ENCODE measurements around the gene SSR3.
A peak's percentile ranks its signal among the peaks of the same experiment; 100 is the strongest.
"Not testable (repeated sequence)": the region's sequence is repeated elsewhere in the genome, so short reads cannot be mapped to it uniquely, and the experiment has no call there.

The SSR3 gene

GRCh38 chr3:156554842-156555687, at the start of gene SSR3:
TSS of gene SSR3 (minus strand) at chr3:156555117. CDS start at chr3:156555089, 28 bp downstream.
- peak; percentile 99 for DNase-seq

GRCh38 chr3:156604064-156604641, 49.2 kb upstream of the SSR3 start:
- DNase-seq: no peak

- DNase-seq: no peak
Observed at GRCh38 chr3:156603379-156604017, 48.6 kb upstream of the SSR3 start.

- DNase-seq: no peak
Observed at GRCh38 chr3:156602424-156602823, 47.5 kb upstream of the SSR3 start.

DNA sequence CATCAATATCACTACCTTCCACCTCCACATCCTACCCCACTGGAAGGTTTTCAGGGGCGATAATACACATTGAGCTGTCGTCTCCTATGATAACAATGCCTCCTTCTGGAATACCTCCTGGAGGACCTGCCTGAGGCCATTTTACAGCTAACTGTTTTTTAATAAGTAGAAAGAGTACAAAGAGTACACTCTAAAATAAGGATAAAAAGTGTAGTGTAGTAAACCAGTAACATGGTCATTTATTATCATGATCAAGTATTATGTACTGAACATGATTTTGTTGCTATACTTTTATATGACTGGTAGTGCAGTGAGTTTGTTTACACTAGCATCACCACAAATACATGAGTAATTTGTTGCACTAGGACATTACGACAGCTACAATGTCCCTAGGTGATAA, 46.6 kb upstream of the SSR3 start:
- no peak for DNase-seq

GRCh38 chr3:156600834-156601233, 45.9 kb upstream of the SSR3 start:
- no peak for DNase-seq

GRCh38 chr3:156599089-156599874, 44.4 kb upstream of the SSR3 start:
- no peak for DNase-seq

GRCh38 chr3:156598413-156598812, 43.5 kb upstream of the SSR3 start:
- no peak for DNase-seq

DNA sequence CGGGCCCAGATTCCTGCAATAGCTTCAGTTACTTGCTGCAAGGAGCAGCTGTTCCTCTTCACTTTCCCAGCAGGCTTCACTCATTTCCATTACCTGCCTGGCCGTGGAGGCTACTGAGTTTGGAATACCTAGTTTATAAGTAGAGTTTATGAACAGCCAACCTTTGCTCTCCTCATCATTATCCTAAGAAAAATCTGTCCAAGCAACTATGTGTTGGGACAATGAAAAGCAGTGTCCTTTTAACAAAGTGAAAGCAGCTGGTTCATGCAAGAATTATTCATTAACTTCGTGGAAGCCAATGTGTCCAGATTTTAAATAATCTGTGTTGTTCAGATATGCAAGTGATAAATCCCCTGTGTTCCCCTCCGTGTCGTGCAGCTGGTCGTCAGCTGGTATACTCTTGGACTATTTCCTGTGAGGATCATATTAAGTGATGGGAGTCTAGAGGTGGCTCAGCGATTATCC, 39.3 kb upstream of the SSR3 start:
- DNase-seq: no peak

- DNase-seq: no peak
Observed at GRCh38 chr3:156593814-156594213, 38.9 kb upstream of the SSR3 start.

- DNase-seq: not testable (repeated sequence)
Observed at GRCh38 chr3:156589806-156590205, 34.9 kb upstream of the SSR3 start.

DNA sequence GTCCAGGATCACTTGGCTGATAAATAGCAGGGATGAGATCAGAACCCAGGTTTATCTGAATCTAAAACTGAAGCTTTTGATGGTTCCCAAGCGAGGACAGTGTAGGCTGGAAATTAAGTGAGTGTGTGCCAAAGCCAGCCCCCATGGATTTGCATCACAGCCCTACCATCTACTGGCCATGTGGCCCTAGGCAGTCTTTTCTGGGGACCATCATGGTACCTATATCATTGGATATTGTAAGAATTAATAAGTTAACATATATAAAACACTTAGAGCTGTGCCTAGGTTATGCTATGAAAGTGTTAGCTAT, 32.8 kb upstream of the SSR3 start:
- no peak for DNase-seq

DNA sequence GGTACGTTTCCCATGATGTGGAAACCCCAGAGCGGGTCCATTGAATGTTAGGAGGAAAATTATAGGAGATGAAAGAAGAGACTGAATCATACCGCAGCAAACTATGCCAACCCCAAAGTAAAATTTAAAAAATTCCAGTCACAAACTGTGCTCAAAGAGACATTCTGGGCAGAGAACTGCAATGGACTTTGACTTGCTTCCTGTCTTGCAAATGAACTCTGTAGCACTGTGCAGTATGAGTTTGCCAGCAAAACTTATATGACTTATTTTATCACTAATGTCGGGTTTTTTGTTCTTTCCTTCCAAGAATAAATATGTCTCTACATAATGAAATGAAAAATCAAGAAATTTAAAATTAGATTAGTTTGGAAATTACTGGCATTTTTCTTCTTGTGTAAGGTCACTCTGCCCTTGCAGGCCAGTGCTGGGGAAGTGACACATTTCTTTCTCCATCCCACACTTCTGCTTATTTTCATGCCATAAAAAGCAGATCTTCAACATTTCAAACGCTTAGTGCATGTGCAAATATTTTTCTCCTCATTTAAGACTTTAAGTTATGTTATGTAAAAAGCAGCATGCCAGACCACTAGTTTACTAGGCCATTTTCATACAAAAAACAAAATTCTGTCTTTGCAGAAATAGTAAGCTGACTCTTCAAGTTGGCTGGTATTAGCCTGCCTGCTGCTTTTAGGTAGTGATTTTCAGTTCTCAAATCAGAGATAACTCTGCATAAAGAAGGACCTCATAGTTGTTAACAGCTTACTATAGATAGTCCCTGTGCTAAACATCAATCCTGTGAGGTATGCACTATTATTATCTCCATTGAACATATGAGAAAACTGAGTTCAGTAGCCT, 32.2 kb upstream of the SSR3 start:
- DNase-seq: no peak

DNA sequence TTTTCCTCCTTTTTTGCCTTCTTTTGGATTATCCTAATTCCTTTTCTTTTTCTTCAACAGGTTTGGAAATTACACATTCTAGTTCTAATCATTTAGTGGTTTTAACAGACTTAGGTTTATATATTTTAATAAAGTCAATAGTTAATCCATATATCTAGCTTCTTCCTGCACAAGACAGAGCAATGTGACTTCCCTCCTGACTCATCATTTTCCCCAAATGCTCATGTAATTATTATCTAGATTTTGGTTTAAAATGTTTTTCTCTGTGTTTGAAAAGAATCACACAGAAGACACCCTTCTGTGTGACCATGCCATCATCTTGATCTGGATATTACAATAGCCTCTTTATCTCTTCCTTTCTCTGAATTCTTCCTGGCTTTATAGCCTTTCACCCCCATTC, 28.6 kb upstream of the SSR3 start:
- no peak for DNase-seq

DNA sequence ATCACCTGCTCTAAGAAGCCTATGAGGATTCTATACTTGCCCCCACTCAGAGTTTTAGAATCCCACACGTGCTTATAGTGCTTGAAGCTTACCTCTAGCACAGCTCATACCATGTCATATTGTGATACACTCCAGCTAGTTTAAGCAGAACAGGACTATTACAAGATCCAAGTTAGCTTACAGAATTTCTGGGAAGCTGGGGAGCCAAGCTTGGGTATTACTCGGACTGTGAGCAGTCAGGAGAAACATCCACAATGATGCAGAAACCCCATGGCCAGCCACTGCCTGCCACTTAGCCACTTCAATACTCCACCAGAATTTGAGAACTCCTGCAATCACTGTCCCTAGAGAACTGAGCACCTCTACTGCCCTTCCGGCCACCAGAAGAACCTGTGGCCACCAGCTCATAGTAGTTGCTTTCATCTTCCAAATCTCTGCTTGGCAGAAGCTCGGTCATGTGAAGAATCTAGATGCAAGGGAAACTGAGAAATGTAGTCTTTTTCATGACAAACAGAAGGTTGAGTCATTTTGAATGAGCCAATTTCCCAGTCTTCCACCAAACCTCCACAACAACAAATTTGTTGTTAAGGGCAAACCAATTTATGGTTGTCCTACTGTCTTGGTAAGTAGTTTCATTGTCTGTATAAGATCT, 27.7 kb upstream of the SSR3 start:
- no peak for DNase-seq

GRCh38 chr3:156581954-156582353, 27.0 kb upstream of the SSR3 start:
- no peak for DNase-seq

GRCh38 chr3:156581033-156581432, 26.1 kb upstream of the SSR3 start:
- no peak for DNase-seq

DNA sequence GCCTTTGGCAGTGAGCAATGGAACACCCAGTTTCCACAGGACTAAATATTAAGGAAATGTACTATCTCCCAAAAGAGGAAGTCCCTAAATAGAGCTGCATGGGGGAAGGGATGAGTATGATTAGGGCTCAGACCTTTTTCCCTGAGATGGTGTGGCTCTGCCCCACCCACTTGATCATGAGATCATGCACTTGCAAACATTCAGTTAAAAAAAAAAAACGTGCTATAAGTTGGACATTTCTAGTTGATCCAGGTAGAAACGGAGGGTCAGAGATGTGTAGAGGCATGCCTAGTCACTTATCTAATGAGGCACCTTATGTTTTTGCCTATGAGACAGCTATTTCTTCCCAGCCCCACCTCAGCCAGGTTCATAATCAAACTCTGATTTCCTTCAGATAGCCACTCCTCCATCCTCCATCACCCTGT, 24.5 kb upstream of the SSR3 start:
- no peak for DNase-seq

- no peak for DNase-seq
Observed at GRCh38 chr3:156577736-156578135, 22.8 kb upstream of the SSR3 start.

GRCh38 chr3:156576651-156577348, 21.9 kb upstream of the SSR3 start:
- no peak for DNase-seq

GRCh38 chr3:156576051-156576450, 21.1 kb upstream of the SSR3 start:
- no peak for DNase-seq

Data from CD4-positive, alpha-beta T cell treated with Interleukin-17A for 1 hour (primary cell).